Central memory CD8-positive, alpha-beta T cell (primary cell): ENCODE data around the gene BIRC7.
A peak's percentile ranks its signal among the peaks of the same experiment; 100 is the strongest.

Experiments
- ATAC-seq: fragments of 150-1000 bp; cut with Tn5 transposase; replicated peaks from 2 replicates; pipeline ENCODE4 v1.10.0; 2022; ENCODE audit warnings: mild to moderate bottlenecking, moderate FRiP score, moderate number of reproducible peaks; ENCODE audit not compliant: poor library complexity, severe bottlenecking; ENCODE audit errors: extremely low read depth
- DNase-seq, 2 donors: peaks; one replicate each; pipeline ENCODE4 v3.0.0; 2021; ENCODE audit warnings: low spot score in 2 of 2
- H3K27ac Mint-ChIP-seq: one replicate; pipeline ENCODE4 v1.8.0; 2022; ENCODE audit warnings: low read depth, mild to moderate bottlenecking, moderate library complexity, mixed read lengths
- H3K27me3 Mint-ChIP-seq: one replicate; pipeline ENCODE4 v1.8.0; 2022; ENCODE audit warnings: mixed read lengths
- H3K36me3 Mint-ChIP-seq: one replicate; pipeline ENCODE4 v1.8.0; 2022; ENCODE audit warnings: mild to moderate bottlenecking, moderate library complexity, mixed read lengths; ENCODE audit not compliant: insufficient read depth
- H3K4me1 Mint-ChIP-seq: one replicate; pipeline ENCODE4 v1.8.0; 2022; ENCODE audit warnings: mixed read lengths
- H3K4me3 Mint-ChIP-seq: one replicate; pipeline ENCODE4 v1.8.0; 2022; ENCODE audit warnings: mild to moderate bottlenecking, moderate library complexity, mixed read lengths
- H3K9me3 Mint-ChIP-seq: one replicate; pipeline ENCODE4 v1.8.0; 2022; ENCODE audit warnings: mixed read lengths

Gene BIRC7

DNA sequence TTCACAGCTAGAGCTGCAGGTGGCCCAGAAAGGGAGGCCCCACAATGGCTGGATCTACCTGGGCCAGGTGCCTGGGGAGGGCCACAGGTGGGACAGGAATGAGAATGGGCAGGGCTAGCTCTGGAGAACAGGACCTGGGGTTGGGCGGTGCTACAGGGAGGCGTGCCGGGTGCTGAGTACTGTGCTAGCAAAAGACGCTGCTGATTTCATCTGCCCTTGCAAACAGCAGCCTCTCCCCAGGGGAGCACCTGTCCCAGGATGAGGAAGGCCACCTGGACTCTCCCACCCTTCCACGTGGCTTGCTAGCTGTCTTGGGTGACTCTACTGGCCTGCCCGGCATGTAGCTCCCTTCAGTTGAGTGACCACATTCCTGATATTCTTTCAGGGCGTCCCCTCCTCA, 13.2 kb upstream of the BIRC7 start:
- ATAC-seq: no peak
- no peaks in the 10 kb centered on the region for H3K36me3 Mint-ChIP-seq
- no peaks in the 10 kb centered on the region for H3K27me3 Mint-ChIP-seq
- no peak overlapping the region for H3K27ac Mint-ChIP-seq
- no peak for DNase-seq
- no peaks in the 10 kb centered on the region for H3K9me3 Mint-ChIP-seq
- H3K4me1 Mint-ChIP-seq: no peaks in the 10 kb centered on the region
- no peak overlapping the region for H3K4me3 Mint-ChIP-seq

DNA sequence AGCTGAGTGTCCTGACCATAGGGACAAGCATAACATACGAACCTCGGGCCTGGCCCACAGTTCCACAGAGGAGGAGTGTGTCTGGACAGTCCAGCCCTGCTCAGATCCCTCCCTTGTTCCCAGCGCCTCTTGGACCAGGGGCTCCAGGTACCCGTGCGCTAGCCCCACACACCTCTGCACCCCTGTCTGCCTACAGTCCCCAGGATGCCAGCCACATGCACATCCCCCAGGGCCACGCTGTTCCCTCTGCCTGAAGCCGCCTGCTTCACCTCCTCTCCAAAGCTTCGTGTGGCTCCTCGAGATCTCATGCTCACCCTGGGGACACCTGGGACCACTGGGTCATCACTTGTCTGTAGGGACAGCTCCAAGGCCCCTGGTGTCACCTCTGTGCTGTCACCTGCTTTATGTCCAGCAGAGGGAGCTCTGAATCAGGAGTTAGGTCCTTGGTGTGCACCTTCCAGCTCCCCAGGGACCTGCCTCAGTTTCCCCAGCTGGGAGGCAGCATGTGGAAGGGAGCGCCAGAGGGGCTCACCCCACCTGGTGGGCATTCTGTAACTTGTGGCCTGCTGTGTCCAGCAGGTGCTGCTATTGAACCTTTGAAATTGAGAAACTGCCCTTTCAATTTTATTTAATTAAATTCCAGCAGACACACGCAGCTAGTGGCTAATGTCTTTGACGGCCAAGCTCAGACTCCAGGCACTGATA, 12.4 kb upstream of the BIRC7 start:
- Mint-ChIP-seq H3K36me3 (no peaks in the 10 kb centered on the region), H3K9me3 (no peaks in the 10 kb centered on the region), H3K4me3 (no peak overlapping the region), H3K27ac (no peak overlapping the region), H3K4me1 (no peaks in the 10 kb centered on the region), H3K27me3 (no peaks in the 10 kb centered on the region)
- DNase-seq (peak in 1 of 2 donors; percentile 27), ATAC-seq (no peak)

DNA sequence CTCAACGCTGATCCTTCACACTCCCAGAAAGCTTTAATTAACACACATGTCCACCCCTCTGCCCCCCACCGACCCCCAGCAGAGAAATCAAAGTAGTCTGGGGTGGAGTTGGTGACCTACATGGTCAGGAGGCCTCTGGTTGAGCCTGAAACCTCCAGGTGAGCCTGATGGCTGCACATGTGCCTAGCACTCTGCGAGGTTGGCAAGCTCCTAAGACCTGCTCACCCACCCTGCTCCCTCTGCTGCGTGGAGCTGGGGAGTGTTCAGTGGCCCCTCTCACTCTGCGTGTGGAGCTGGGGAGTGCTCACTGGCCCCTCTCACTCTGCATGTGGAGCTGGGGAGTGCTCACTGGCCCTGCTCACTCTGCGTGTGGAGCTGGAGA, 11.9 kb upstream of the BIRC7 start:
- no peak for ATAC-seq
- Mint-ChIP-seq H3K4me3 (no peak overlapping the region), H3K36me3 (peaks cover 2% of the 10 kb centered on the region), H3K9me3 (no peaks in the 10 kb centered on the region), H3K4me1 (no peaks in the 10 kb centered on the region), H3K27me3 (peaks cover 1% of the 10 kb centered on the region), H3K27ac (no peak overlapping the region)
- no peak for DNase-seq

DNA sequence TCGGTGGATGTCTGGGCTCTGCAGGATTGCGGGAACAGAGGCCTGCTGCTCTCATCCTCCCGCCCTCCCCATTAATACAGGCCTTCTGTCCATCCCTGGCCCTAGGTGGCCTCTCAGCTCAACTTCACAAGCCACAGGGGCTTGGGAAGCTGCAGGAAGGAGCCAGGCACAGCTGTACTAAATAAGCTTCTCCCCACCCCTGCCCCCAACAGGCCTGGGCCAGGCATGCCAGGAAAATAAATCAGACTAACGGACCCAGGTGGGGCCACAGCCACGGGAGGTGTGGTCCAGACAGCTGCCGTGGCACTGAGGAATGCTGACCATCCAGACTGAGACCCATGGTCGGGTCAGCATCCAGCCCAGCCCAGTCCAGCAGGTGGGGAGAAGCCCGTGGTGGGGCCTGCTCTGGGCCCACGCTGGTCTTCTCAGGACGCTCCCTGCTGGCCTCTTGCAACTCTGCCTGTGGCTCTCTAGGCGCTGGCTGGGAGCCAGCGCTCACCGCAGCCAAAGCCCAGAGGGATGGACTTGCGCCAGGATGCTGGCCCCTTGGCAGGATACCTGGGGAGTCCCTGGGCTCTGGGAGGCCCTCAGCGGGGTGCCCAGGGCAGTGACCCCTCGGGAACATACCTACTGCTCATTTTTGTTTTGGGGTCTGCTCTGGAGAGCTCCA, 11.2 kb upstream of the BIRC7 start:
- H3K27me3 Mint-ChIP-seq: peaks cover 8% of the 10 kb centered on the region
- no peaks in the 10 kb centered on the region for H3K9me3 Mint-ChIP-seq
- H3K4me1 Mint-ChIP-seq: no peaks in the 10 kb centered on the region
- ATAC-seq (no peak), DNase-seq (no peak)
- peaks cover 2% of the 10 kb centered on the region for H3K36me3 Mint-ChIP-seq
- H3K27ac Mint-ChIP-seq: no peak overlapping the region
- H3K4me3 Mint-ChIP-seq: no peak overlapping the region

DNA sequence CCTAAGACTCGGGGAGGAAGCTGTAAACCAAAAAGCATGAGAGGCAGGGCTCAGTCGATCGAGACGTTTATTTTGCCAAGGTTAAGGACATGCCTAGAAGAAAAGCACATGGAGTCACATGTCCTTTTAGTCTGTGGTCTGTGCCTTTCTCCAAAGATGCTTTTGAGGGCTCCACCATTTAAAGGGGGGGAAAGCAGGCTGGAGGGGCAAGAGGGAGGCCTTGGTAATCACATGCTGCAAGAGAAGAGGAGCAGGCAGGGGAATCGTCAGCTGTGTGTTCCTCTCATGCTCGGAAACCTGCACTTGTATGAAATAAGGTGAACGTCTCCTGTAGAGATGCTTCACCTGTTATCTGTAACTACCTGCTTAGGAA, 10.6 kb upstream of the BIRC7 start:
- H3K4me1 Mint-ChIP-seq: no peaks in the 10 kb centered on the region
- H3K4me3 Mint-ChIP-seq: no peak overlapping the region
- H3K27ac Mint-ChIP-seq: no peak overlapping the region
- DNase-seq (no peak), ATAC-seq (no peak)
- peaks cover 2% of the 10 kb centered on the region for H3K36me3 Mint-ChIP-seq
- H3K9me3 Mint-ChIP-seq: no peaks in the 10 kb centered on the region
- H3K27me3 Mint-ChIP-seq: peaks cover 14% of the 10 kb centered on the region

DNA sequence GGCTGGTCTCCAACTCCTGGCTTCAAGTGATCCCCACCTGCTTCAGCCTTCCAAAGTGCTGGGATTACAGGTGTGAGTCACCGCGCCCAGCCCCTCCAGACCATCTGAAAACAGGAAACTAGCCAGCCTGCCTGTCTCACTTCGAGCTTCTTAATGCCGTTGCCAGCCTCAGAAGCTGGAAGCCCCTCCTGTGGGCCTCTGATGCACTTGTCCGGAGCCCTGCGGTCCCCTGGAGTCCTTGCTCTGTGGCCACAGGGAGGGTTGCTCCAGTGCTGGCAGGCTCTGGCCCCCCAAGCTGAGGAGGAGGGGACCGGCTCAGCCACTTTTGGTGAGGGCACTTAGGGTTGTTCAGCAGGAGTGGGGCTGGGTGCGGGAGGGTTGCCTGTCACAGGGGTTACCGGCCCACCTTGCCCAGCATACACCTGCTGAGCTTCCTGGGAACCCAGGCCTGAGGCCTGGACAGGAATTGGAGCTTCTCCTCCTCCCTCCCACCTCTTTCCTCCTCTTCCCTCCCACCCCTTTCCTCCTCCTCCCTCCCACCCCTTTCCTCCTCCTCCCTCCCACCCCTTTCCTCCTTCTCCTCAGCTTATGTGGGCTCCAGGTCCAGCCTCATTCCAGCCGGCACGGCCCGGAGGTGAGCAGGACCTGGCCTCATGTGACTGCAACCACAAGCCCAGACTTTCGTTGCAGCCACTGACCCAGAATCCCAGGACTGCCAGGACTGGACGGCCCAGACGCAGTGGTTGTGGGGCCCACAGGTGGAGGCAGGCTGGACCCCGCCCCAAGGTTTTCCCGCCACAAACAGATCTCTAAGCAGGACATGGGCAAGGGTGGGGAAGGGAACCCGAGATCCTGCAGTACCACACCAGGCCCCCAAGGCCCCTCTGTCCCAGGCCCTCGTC, 9.4 kb upstream of the BIRC7 start:
- H3K27me3 Mint-ChIP-seq: peaks cover 26% of the 10 kb centered on the region
- H3K27ac Mint-ChIP-seq: no peak overlapping the region
- H3K4me3 Mint-ChIP-seq: no peak overlapping the region
- no peaks in the 10 kb centered on the region for H3K4me1 Mint-ChIP-seq
- DNase-seq: no peak
- no peaks in the 10 kb centered on the region for H3K9me3 Mint-ChIP-seq
- no peak for ATAC-seq
- peaks cover 2% of the 10 kb centered on the region for H3K36me3 Mint-ChIP-seq

DNA sequence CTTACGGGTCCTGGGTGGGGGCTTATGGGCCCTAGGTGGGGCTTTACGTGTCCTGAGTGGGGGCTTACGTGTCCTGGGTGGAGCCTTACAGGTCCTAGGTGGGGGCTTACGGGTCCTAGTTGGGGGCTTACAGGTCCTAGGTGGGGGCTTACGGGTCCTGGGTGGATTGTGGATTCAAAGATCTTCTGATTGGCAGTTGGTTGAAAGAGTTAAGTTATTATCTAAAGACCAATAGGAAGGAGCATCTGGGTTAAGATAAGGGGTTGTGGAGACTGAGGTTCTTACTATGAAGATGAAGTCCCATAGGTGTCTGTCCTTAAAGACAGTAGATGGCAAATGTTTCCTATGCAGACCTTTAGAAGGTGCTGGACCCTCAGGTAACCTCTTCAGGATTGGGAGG, 8.4 kb upstream of the BIRC7 start:
- no peaks in the 10 kb centered on the region for H3K4me1 Mint-ChIP-seq
- no peaks in the 10 kb centered on the region for H3K9me3 Mint-ChIP-seq
- DNase-seq (no peak), ATAC-seq (no peak)
- peaks cover 2% of the 10 kb centered on the region for H3K36me3 Mint-ChIP-seq
- no peak overlapping the region for H3K4me3 Mint-ChIP-seq
- peaks cover 28% of the 10 kb centered on the region for H3K27me3 Mint-ChIP-seq
- no peak overlapping the region for H3K27ac Mint-ChIP-seq

DNA sequence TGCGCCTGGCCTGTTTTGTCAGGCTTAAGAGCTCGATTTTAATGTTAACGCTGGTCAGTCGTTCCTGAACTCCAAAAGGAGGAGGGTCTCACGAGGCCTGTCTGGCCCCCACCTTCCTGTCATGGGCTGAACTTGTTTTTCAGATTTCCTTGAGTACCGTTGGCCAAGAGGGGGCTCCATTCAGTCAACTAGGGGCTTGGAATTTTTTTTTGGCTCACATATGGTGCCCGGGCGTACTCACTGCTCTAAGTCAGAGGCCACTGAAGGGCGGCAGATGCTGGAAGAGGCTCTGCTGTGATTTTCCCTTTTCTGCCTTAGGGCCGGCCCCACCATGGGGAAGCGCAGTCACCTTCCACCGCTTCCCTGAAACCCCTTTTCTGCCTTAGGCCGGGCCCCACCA, 6.9 kb upstream of the BIRC7 start:
- Mint-ChIP-seq H3K36me3 (peaks cover 2% of the 10 kb centered on the region), H3K4me1 (no peaks in the 10 kb centered on the region), H3K9me3 (no peaks in the 10 kb centered on the region), H3K4me3 (no peak overlapping the region), H3K27ac (no peak overlapping the region), H3K27me3 (peaks cover 28% of the 10 kb centered on the region)
- no peak for ATAC-seq
- no peak for DNase-seq

DNA sequence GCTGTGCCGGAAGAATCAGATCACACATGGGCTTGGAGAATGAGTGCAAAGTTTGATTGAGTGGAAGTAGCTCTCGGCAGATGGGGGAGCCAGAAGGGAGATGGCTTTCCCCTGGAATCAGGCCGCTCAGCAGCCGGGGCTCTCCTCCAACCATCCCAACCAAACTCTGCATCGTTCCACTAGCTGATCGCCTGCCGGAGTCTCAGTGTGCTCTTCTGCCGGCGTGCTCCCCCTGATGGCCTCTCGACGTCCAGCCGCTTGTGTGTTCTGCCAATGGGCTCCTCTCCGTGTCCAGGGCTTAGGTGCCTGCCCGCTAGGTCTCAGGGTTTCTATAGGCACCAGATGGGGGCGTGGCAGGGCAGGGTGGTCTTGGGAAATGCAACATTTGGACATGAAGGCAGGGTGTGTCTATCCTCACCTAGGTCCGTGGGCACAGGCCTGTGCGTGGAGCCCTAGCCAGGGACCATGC, 4.9 kb upstream of the BIRC7 start:
- no peak for ATAC-seq
- peak overlapping the region; percentile 42 for H3K27ac Mint-ChIP-seq
- H3K36me3 Mint-ChIP-seq: peaks cover 2% of the 10 kb centered on the region
- no peak overlapping the region for H3K4me3 Mint-ChIP-seq
- H3K27me3 Mint-ChIP-seq: peaks cover 28% of the 10 kb centered on the region
- no peaks in the 10 kb centered on the region for H3K9me3 Mint-ChIP-seq
- DNase-seq: no peak
- H3K4me1 Mint-ChIP-seq: peaks cover 5% of the 10 kb centered on the region

DNA sequence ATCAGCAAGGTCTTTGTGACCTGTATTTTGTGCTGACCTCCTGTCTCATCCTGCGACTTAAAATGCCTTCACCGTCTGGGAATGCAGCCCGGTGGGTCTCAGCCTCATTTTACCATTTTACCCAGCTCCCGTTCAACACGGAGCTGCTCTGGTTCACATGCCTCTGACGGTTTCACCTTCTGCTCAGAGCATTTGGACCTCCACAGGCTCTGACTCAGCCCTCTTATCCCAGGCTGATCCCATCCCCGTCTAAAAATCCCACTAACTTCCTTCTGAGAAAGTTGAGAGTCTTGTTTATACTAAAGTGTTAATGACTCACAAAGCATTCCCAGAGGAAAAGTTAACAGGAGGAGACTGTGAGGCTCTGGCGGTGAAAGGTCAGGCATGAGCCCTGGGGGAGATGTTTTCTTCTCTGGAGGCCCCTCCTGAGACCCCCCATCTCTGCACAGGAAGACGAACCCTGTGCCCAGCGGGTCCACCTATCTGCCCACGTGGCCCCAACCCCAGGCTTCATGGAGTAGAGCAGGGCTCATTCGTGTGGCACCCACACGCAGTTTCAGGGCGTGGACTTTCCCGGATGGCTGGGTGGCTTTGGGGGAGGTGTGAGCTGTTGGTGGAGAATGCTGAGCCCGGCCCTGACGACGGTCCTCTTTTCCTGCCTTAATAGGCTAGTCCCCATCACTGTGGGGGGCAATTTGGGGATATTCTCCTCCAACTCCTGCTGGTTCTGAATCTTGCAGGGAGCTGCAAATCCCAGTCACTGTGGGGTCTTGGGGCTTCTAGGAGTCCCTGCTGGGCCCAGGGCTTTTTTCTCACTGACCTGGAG, 3.3 kb upstream of the BIRC7 start:
- Mint-ChIP-seq H3K9me3 (no peaks in the 10 kb centered on the region), H3K4me1 (peaks cover 5% of the 10 kb centered on the region), H3K36me3 (peaks cover 2% of the 10 kb centered on the region), H3K27me3 (peaks cover 28% of the 10 kb centered on the region), H3K4me3 (no peak overlapping the region), H3K27ac (no peak overlapping the region)
- no peak for DNase-seq
- no peak for ATAC-seq

DNA sequence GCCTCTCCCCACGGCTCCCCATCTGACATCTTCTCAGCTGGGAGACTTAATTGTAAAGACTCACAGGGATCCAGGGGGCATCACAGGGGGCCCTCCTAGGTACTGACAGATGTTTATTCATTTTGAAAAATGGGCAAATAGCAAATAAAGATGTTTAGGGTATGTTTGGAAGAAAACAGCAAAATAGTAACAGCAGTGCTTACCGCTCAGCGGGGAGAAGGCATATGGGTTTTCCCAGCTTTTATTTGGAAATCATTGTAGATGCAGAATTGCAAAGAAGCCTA, 2.7 kb upstream of the BIRC7 start:
- no peak for DNase-seq
- H3K27ac Mint-ChIP-seq: no peak overlapping the region
- H3K4me3 Mint-ChIP-seq: no peak overlapping the region
- H3K9me3 Mint-ChIP-seq: no peaks in the 10 kb centered on the region
- peaks cover 28% of the 10 kb centered on the region for H3K27me3 Mint-ChIP-seq
- peaks cover 2% of the 10 kb centered on the region for H3K36me3 Mint-ChIP-seq
- peaks cover 5% of the 10 kb centered on the region for H3K4me1 Mint-ChIP-seq
- no peak for ATAC-seq

DNA sequence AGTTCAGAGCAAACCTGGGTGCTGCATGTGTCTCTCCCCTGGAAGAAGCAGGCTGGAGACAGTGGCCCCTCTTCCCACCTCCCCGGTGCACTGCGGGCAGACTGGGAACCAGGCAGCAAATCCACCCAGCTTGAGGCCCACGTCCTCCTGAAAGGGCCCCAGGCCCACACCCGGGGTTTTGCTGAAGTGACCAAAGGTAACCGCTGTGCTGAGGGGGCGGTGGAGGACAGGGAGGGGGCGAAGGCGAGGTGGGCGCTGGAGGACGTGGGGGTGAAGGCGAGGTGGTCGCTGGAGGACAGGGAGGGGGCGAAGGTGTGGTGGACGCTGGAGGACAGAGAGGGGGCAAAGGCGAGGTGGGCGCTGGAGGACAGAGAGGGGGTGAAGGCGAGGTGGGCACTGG, 1.8 kb upstream of the BIRC7 start:
- Mint-ChIP-seq H3K27me3 (peaks cover 26% of the 10 kb centered on the region), H3K9me3 (no peaks in the 10 kb centered on the region), H3K4me3 (no peak overlapping the region), H3K4me1 (peaks cover 5% of the 10 kb centered on the region), H3K36me3 (no peaks in the 10 kb centered on the region), H3K27ac (no peak overlapping the region)
- DNase-seq (no peak), ATAC-seq (no peak)
